Activated CD8-positive, alpha-beta T cell treated with anti-CD3 and anti-CD28 coated beads, Interleukin-2, amount 10 ng/mL, durations not matched to agents 7 days and 5 days (primary cell): Measurements from ENCODE around the gene HS6ST1. TPM values are rescaled to one million over a fixed set of nuclear protein-coding genes. Genes with fewer than 3 reads are reported as not detected.

Experiments used
- ATAC-seq: fragments of 150-1000 bp; cut with Tn5 transposase; one replicate; pipeline ENCODE4 v1.10.0; 2021; ENCODE audit warnings: moderate library complexity
- CTCF ChIA-PET: fragments of 350-600 bp; sonication (Branson Sonifier 250); formaldehyde crosslinking; loops from one replicate; lab custom pipeline; 2021; ENCODE audit warnings: antibody characterized with exemption; lab: Charles Lee
- POLR2A ChIA-PET: fragments of 350-600 bp; sonication (Branson Sonifier 250); formaldehyde crosslinking; loops from one replicate; lab custom pipeline; 2021; ENCODE audit warnings: antibody characterized with exemption; lab: Charles Lee
- DNase-seq: peaks from one replicate; pipeline ENCODE4 v3.0.0-alpha.2; 2020
- H3K27ac Mint-ChIP-seq: one replicate; pipeline ENCODE4 v1.8.0; 2021; ENCODE audit warnings: mild to moderate bottlenecking, mixed read lengths
- H3K27me3 Mint-ChIP-seq: one replicate; pipeline ENCODE4 v1.8.0; 2021; ENCODE audit warnings: low read depth, mixed read lengths
- H3K36me3 Mint-ChIP-seq: one replicate; pipeline ENCODE4 v1.8.0; 2021; ENCODE audit warnings: low read depth, mixed read lengths
- H3K4me1 Mint-ChIP-seq: one replicate; pipeline ENCODE4 v1.8.0; 2021; ENCODE audit warnings: low read depth, mixed read lengths
- H3K4me3 Mint-ChIP-seq: one replicate; pipeline ENCODE4 v1.8.0; 2021; ENCODE audit warnings: mild to moderate bottlenecking, mixed read lengths
- H3K9me3 Mint-ChIP-seq: one replicate; pipeline ENCODE4 v1.8.0; 2022; ENCODE audit warnings: mixed read lengths; ENCODE audit not compliant: insufficient read depth
- total RNA-seq, 2 experiments: library from RNA; stranded (reverse); gene quantifications; one replicate each; pipeline ENCODE4 v1.2.3, GENCODE V29; 2021

The HS6ST1 gene
- total RNA-seq, 2 experiments from 2014 or later: 7.1 to 8.1 TPM

GRCh38 chr2:128279786-128280157 lies 38.9 kb downstream of the HS6ST1 start:
- DNase-seq: no peak
- CTCF ChIA-PET: no interaction called here

GRCh38 chr2:128279009-128279408 lies 39.7 kb downstream of the HS6ST1 start:
- Mint-ChIP-seq H3K27ac (no peak overlapping the region), H3K27me3 (no peaks in the 10 kb centered on the region), H3K36me3 (peaks cover 8% of the 10 kb centered on the region), H3K4me3 (no peak overlapping the region), H3K4me1 (peaks cover 19% of the 10 kb centered on the region), H3K9me3 (peaks cover 15% of the 10 kb centered on the region)
- DNase-seq (no peak), ATAC-seq (no peak)
- ChIA-PET CTCF (no interaction called here), POLR2A (no interaction called here)

More at GRCh38 chr2:128279786-128280157, 38.9 kb downstream of the HS6ST1 start:
- ATAC-seq: no peak
- Mint-ChIP-seq H3K36me3 (peaks cover 4% of the 10 kb centered on the region), H3K27ac (no peak overlapping the region), H3K9me3 (peaks cover 8% of the 10 kb centered on the region), H3K4me3 (no peak overlapping the region), H3K4me1 (peaks cover 19% of the 10 kb centered on the region), H3K27me3 (no peaks in the 10 kb centered on the region)
- POLR2A ChIA-PET: no interaction called here

GRCh38 chr2:128277961-128278681 lies 40.5 kb downstream of the HS6ST1 start:
- peaks cover 19% of the 10 kb centered on the region for H3K4me1 Mint-ChIP-seq
- no peak overlapping the region for H3K4me3 Mint-ChIP-seq
- peaks cover 18% of the 10 kb centered on the region for H3K9me3 Mint-ChIP-seq
- CTCF ChIA-PET: no interaction called here
- ATAC-seq (no peak), DNase-seq (no peak)
- H3K27me3 Mint-ChIP-seq: no peaks in the 10 kb centered on the region
- no peak overlapping the region for H3K27ac Mint-ChIP-seq
- H3K36me3 Mint-ChIP-seq: peaks cover 10% of the 10 kb centered on the region
- POLR2A ChIA-PET: no interaction called here

GRCh38 chr2:128276878-128277675 lies 41.6 kb downstream of the HS6ST1 start:
- no peak for ATAC-seq
- no peak for DNase-seq
- POLR2A ChIA-PET: no interaction called here

GRCh38 chr2:128275498-128276045 lies 43.1 kb downstream of the HS6ST1 start:
- Mint-ChIP-seq H3K27ac (no peak overlapping the region), H3K9me3 (peaks cover 18% of the 10 kb centered on the region), H3K27me3 (no peaks in the 10 kb centered on the region), H3K36me3 (peaks cover 10% of the 10 kb centered on the region), H3K4me3 (no peak overlapping the region), H3K4me1 (peaks cover 11% of the 10 kb centered on the region)
- DNase-seq (no peak), ATAC-seq (no peak)
- ChIA-PET POLR2A (no interaction called here), CTCF (no interaction called here)

More at GRCh38 chr2:128276878-128277675, 41.6 kb downstream of the HS6ST1 start:
- Mint-ChIP-seq H3K4me1 (peaks cover 16% of the 10 kb centered on the region), H3K4me3 (no peak overlapping the region), H3K9me3 (peaks cover 18% of the 10 kb centered on the region), H3K36me3 (peaks cover 10% of the 10 kb centered on the region), H3K27ac (no peak overlapping the region), H3K27me3 (no peaks in the 10 kb centered on the region)
- CTCF ChIA-PET: interaction anchor here (0.6 kb wide), 1 partner anchor 204 kb away, joined by 4 read pairs; no protein-coding TSS in a partner anchor

GRCh38 chr2:128274218-128274617 lies 44.5 kb downstream of the HS6ST1 start:
- H3K4me3 Mint-ChIP-seq: no peak overlapping the region

GRCh38 chr2:128273469-128274081 lies 45.1 kb downstream of the HS6ST1 start:
- ChIA-PET CTCF (no interaction called here), POLR2A (no interaction called here)
- DNase-seq: no peak
- no peak for ATAC-seq
- Mint-ChIP-seq H3K4me3 (no peak overlapping the region), H3K27me3 (no peaks in the 10 kb centered on the region), H3K36me3 (peaks cover 10% of the 10 kb centered on the region), H3K9me3 (peaks cover 18% of the 10 kb centered on the region), H3K27ac (no peak overlapping the region), H3K4me1 (no peaks in the 10 kb centered on the region)

More at GRCh38 chr2:128274218-128274617, 44.5 kb downstream of the HS6ST1 start:
- ATAC-seq (no peak), DNase-seq (no peak)
- ChIA-PET POLR2A (no interaction called here), CTCF (no interaction called here)
- peaks cover 18% of the 10 kb centered on the region for H3K9me3 Mint-ChIP-seq
- H3K27ac Mint-ChIP-seq: no peak overlapping the region
- H3K4me1 Mint-ChIP-seq: peaks cover under 1% of the 10 kb centered on the region
- H3K27me3 Mint-ChIP-seq: no peaks in the 10 kb centered on the region
- H3K36me3 Mint-ChIP-seq: peaks cover 10% of the 10 kb centered on the region

GRCh38 chr2:128272601-128273468 lies 45.8 kb downstream of the HS6ST1 start:
- Mint-ChIP-seq H3K27ac (no peak overlapping the region), H3K4me1 (no peaks in the 10 kb centered on the region), H3K27me3 (no peaks in the 10 kb centered on the region), H3K4me3 (no peak overlapping the region), H3K9me3 (peaks cover 18% of the 10 kb centered on the region), H3K36me3 (peaks cover 10% of the 10 kb centered on the region)
- DNase-seq (no peak), ATAC-seq (no peak)
- ChIA-PET POLR2A (no interaction called here), CTCF (no interaction called here)

- H3K4me1 Mint-ChIP-seq: no peaks in the 10 kb centered on the region
- no peak for ATAC-seq
- CTCF ChIA-PET: no interaction called here
Measured at GRCh38 chr2:128271911-128272600, 46.6 kb downstream of the HS6ST1 start.

GRCh38 chr2:128271597-128271910 lies 47.1 kb downstream of the HS6ST1 start:
- Mint-ChIP-seq H3K36me3 (peaks cover 10% of the 10 kb centered on the region), H3K27me3 (no peaks in the 10 kb centered on the region), H3K27ac (no peak overlapping the region), H3K4me3 (no peak overlapping the region), H3K4me1 (no peaks in the 10 kb centered on the region), H3K9me3 (peaks cover 18% of the 10 kb centered on the region)
- ATAC-seq (no peak), DNase-seq (no peak)
- CTCF ChIA-PET: no interaction called here
- POLR2A ChIA-PET: no interaction called here

More at GRCh38 chr2:128271911-128272600, 46.6 kb downstream of the HS6ST1 start:
- no peaks in the 10 kb centered on the region for H3K27me3 Mint-ChIP-seq
- no peak for DNase-seq
- H3K9me3 Mint-ChIP-seq: peaks cover 18% of the 10 kb centered on the region
- POLR2A ChIA-PET: no interaction called here
- peaks cover 10% of the 10 kb centered on the region for H3K36me3 Mint-ChIP-seq
- no peak overlapping the region for H3K27ac Mint-ChIP-seq
- no peak overlapping the region for H3K4me3 Mint-ChIP-seq
